ENCODE data around the gene RAB27B.
A peak's percentile ranks its signal among the peaks of the same experiment; 100 is the strongest.

RAB27B gene

DNA sequence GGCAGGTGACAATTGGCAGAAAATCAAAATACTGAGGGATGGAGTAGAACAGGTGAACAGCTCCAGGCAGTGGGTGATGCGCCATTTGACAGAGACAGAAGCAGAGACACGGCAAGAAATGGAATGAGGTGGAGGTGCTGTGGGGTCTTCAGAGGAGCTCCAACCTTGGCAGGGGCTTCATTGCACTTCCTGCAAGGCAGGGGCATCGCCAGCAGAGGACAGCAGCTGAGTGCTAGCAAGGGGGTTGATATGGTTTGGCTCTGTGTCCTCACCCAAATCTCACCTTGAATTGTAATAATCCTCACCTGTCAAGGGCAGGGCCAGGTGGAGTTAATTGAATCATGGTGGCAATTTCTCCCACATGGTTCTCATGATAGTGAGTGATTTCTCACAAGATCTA is 88.2 kb downstream of the RAB27B start:
- DNase-seq (ENCODE audit: extremely low read depth, insufficient read length) = no peak
- H3K4me3 ChIP-seq (replicated peaks; ENCODE audit: low read depth, low read length) = no peak overlapping the region
- H3K36me3 ChIP-seq (ENCODE audit: control insufficient read depth, insufficient read depth, low read length) = no peaks in the 10 kb centered on the region
- H3K27me3 ChIP-seq (replicated peaks; ENCODE audit: control insufficient read depth, insufficient read depth, low read length) = no peaks in the 10 kb centered on the region
- TF ChIP-seq, protein P1, sequence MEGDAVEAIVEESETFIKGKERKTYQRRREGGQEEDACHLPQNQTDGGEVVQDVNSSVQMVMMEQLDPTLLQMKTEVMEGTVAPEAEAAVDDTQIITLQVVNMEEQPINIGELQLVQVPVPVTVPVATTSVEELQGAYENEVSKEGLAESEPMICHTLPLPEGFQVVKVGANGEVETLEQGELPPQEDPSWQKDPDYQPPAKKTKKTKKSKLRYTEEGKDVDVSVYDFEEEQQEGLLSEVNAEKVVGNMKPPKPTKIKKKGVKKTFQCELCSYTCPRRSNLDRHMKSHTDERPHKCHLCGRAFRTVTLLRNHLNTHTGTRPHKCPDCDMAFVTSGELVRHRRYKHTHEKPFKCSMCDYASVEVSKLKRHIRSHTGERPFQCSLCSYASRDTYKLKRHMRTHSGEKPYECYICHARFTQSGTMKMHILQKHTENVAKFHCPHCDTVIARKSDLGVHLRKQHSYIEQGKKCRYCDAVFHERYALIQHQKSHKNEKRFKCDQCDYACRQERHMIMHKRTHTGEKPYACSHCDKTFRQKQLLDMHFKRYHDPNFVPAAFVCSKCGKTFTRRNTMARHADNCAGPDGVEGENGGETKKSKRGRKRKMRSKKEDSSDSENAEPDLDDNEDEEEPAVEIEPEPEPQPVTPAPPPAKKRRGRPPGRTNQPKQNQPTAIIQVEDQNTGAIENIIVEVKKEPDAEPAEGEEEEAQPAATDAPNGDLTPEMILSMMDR (IDR thresholded peaks at IDR 0.05; ENCODE audit: insufficient read depth, low read length, poor library complexity, severe bottlenecking) = peak; percentile 10

DNA sequence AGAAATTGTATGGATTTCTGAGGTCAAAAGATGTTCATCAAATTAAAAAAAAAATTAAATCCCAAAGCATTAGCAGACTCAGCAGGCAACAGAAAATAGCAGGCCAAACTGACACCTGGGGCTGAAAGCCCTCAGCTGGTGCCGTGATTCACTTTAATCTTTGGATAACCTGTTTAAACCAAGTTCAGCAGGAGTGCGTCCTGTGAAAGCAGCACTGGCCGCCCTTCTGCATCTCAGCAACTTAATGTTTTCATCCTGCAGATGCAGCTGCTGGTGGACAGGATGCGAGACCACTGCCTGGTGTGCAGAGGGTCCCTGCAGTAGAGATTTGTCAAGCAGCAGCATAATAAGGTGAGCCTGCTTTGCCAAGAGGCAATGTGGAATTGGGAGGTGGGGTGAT is 89.8 kb downstream of the RAB27B start:
- TF ChIP-seq, protein P1 (IDR thresholded peaks at IDR 0.05; ENCODE audit: insufficient read depth, low read length, poor library complexity, severe bottlenecking) = no peak
- H3K4me3 ChIP-seq (replicated peaks; ENCODE audit: low read depth, low read length) = no peak overlapping the region
- no peaks in the 10 kb centered on the region for H3K36me3 ChIP-seq (ENCODE audit: control insufficient read depth, insufficient read depth, low read length)
- H3K27me3 ChIP-seq (replicated peaks; ENCODE audit: control insufficient read depth, insufficient read depth, low read length) = no peaks in the 10 kb centered on the region
- DNase-seq (ENCODE audit: extremely low read depth, insufficient read length) = no peak

DNA sequence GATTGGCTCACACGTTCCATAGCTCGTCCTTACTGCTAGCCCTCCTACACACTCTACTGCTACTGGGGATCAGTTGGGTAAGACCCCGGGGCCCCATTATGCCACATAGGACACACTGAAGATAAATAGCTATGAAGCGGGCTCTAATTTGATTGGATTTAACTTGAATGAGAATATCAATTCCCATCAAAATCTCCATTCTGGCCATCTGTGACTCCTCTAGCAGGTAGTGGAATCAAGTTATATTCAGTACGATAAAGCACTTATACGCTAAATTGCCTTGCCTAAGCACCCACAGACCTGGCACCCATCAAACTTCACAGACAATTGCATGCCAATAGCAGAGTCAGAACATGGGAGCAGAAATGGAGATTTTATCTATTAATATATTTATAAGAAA is 91.1 kb downstream of the RAB27B start:
- H3K36me3 ChIP-seq (ENCODE audit: control insufficient read depth, insufficient read depth, low read length) = no peaks in the 10 kb centered on the region
- DNase-seq (ENCODE audit: extremely low read depth, insufficient read length) = no peak
- TF ChIP-seq, protein P1 (IDR thresholded peaks at IDR 0.05; ENCODE audit: insufficient read depth, low read length, poor library complexity, severe bottlenecking) = no peak
- H3K27me3 ChIP-seq (replicated peaks; ENCODE audit: control insufficient read depth, insufficient read depth, low read length) = no peaks in the 10 kb centered on the region
- no peak overlapping the region for H3K4me3 ChIP-seq (replicated peaks; ENCODE audit: low read depth, low read length)

DNA sequence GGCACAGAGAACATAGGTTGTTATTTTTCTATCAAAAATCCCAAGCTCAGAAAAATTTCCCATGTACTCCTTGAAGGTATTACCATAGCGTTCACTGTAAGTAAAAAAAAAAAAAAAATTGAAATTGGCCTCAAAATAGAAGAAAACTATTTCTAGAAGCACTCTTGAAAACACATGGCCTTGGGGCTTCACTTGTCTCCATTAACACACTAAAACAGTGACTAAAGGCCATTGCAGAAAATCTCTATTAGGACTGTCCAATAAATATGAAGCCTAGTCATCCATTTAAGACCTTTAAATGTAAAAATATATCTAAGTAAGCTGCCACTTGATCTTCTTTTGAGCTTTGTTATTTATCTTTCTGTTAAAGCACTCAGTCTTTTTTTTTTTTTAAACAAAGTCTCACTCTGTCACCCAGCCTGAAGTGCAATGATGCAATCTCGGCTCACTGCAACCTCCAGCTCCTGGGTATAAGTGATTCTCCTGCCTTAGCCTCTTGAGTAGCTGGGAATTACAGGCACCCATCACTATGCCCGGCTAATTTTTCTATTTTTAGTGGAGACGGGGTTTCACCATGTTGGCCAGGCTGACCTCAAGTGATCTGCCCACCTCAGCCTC is 95.2 kb downstream of the RAB27B start:
- Histone ChIP-seq H3K4me3 (replicated peaks; ENCODE audit: low read depth, low read length) (no peak overlapping the region), H3K27me3 (replicated peaks; ENCODE audit: control insufficient read depth, insufficient read depth, low read length) (no peaks in the 10 kb centered on the region), H3K36me3 (ENCODE audit: control insufficient read depth, insufficient read depth, low read length) (no peaks in the 10 kb centered on the region)
- TF ChIP-seq, protein P1 (IDR thresholded peaks at IDR 0.05; ENCODE audit: insufficient read depth, low read length, poor library complexity, severe bottlenecking) = no peak
- no peak for DNase-seq (ENCODE audit: extremely low read depth, insufficient read length)

DNA sequence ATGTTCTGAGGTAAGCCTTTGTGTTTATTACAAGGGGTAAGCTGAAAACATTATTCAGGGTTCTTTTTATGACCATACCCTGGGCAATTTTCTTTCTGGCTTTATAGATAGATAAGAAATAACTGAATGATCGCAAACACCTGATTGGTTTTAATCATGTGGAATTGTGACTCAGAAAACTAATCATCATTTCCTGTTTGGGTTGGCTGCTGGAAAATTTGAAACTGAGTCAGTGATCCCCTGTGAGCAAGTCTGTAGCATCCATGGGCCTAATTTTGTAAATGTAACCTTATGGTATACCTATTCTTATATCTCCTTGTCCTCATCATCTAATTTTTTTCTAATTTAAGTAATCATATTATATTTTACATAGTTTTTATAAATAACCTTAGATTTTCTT is 96.7 kb downstream of the RAB27B start:
- no peaks in the 10 kb centered on the region for H3K36me3 ChIP-seq (ENCODE audit: control insufficient read depth, insufficient read depth, low read length)
- no peak overlapping the region for H3K4me3 ChIP-seq (replicated peaks; ENCODE audit: low read depth, low read length)
- DNase-seq (ENCODE audit: extremely low read depth, insufficient read length) = no peak
- TF ChIP-seq, protein P1 (IDR thresholded peaks at IDR 0.05; ENCODE audit: insufficient read depth, low read length, poor library complexity, severe bottlenecking) = no peak
- H3K27me3 ChIP-seq (replicated peaks; ENCODE audit: control insufficient read depth, insufficient read depth, low read length) = no peaks in the 10 kb centered on the region
